LNCAP (cell line): ENCODE data around the gene PELI2.

ENCODE experiments used
- CTCF ChIP-seq: fragments of 450-650 bp; IDR thresholded peaks from 2 replicates; pipeline ENCODE4 v1.5.1; 2017; ENCODE audit warnings: mild to moderate bottlenecking

The PELI2 gene

GRCh38 chr14:56131004-56131864 is 13.0 kb downstream of the PELI2 start:
- TF ChIP-seq CTCF: no peak

- TF ChIP-seq CTCF: no peak
Observed at GRCh38 chr14:56131865-56132833, 13.9 kb downstream of the PELI2 start.

- TF ChIP-seq CTCF: no peak
Observed at GRCh38 chr14:56133547-56133946, 15.3 kb downstream of the PELI2 start.

GRCh38 chr14:56135001-56135400 is 16.8 kb downstream of the PELI2 start:
- no peak for TF ChIP-seq CTCF

GRCh38 chr14:56135668-56136067 is 17.5 kb downstream of the PELI2 start:
- no peak for TF ChIP-seq CTCF

- TF ChIP-seq CTCF: no peak
Observed at GRCh38 chr14:56136571-56137452, 18.6 kb downstream of the PELI2 start.

GRCh38 chr14:56137453-56137807 is 19.2 kb downstream of the PELI2 start:
- no peak for TF ChIP-seq CTCF
